Body of pancreas (tissue), 4 donors: Measurements from ENCODE around the gene C3orf33. TPM values are rescaled to one million over a fixed set of nuclear protein-coding genes. Genes with fewer than 3 reads are reported as not detected.
A peak's percentile ranks its signal among the peaks of the same experiment; 100 is the strongest.

Experiments
- ATAC-seq: fragments of 150-250 bp; one replicate; pipeline ENCODE4 v1.9.1; 2016
- DNase-seq, 4 donors: peaks; one replicate each; pipeline ENCODE4 v3.0.0-alpha.2; 2019
- H3K27ac ChIP-seq, 4 donors: fragments of 200-600 bp; sonication (generic); 1 replicate in 3 of 4; 2 replicates in 1 of 4; pipeline versions ENCODE4 v1.5.1 to v1.6.1; 2016 to 2019; ENCODE audit warnings: mild to moderate bottlenecking in 1 of 4, mixed read lengths in 1 of 4, moderate library complexity in 1 of 4
- H3K27me3 ChIP-seq, 2 donors: fragments of 200-600 bp; sonication (generic); one replicate each; pipeline ENCODE4 v1.6.0; 2016; ENCODE audit warnings: mild to moderate bottlenecking in 1 of 2
- H3K36me3 ChIP-seq, 2 donors: fragments of 200-600 bp; sonication (generic); replicated peaks in 1 of 2; 2 replicates each; pipeline ENCODE4 v1.5.1; 2016; ENCODE audit warnings: low read depth in 2 of 2; ENCODE audit not compliant: insufficient read depth in 1 of 2
- H3K4me1 ChIP-seq: fragments of 200-600 bp; sonication (generic); one replicate; pipeline ENCODE4 v1.6.0; 2016
- H3K4me3 ChIP-seq, 2 donors: fragments of 200-600 bp; sonication (generic); 1 replicate in 1 of 2; 2 replicates in 1 of 2; pipeline ENCODE4 v1.5.1; 2016 to 2019
- H3K9me3 ChIP-seq, 3 donors: fragments of 200-600 bp; sonication (generic); 1 replicate in 2 of 3; 2 replicates in 1 of 3; pipeline ENCODE4 v1.5.1; 2016
- CTCF ChIP-seq, 7 experiments: fragments of 450-650 bp in 4 of 7; fragments of 200-600 bp in 3 of 7; sonication (generic) in 3 of 7; IDR thresholded peaks; one replicate each; pipeline ENCODE4 v1.5.1; 2016 to 2019; ENCODE audit warnings: antibody characterized with exemption in 7 of 7
- POLR2A ChIP-seq, 3 donors: fragments of 450-650 bp; IDR thresholded peaks; one replicate each; pipeline ENCODE4 v1.6.1; 2016; ENCODE audit warnings: antibody characterized with exemption in 3 of 3, mild to moderate bottlenecking in 2 of 3
- WGBS, 2 donors: methylation state at CpG; one replicate each; pipeline ENCODE4 v1.1.5; 2017; 5-methylcytosine and 5-hydroxymethylcytosine counted together
- intact Hi-C: fragments of 100-400 bp; cut with DNase I; formaldehyde crosslinking; loops from one replicate; pipeline ENCODE4 v1.15.1; 2023
- total RNA-seq, 2 donors: library from RNA; depleted of rRNA; stranded (reverse); fragments of >200 nt; gene quantifications; one replicate each; pipeline ENCODE4 v1.1.0, GENCODE V29; 2016

C3orf33 gene
- total RNA-seq, 2 donors from 2014 or later, result 4.9 to 14.8 TPM

GRCh38 chr3:155741603-155742002 lies 64.5 kb downstream of the C3orf33 start:
- TF ChIP-seq POLR2A (IDR thresholded peaks at IDR 0.05) (no peak), CTCF (IDR thresholded peaks at IDR 0.05) (no peak)
- no peak overlapping the region for H3K4me3 ChIP-seq
- peaks cover 42% of the 10 kb centered on the region for H3K4me1 ChIP-seq
- intact Hi-C loops, result no loop called here
- H3K36me3 ChIP-seq, result no peaks in the 10 kb centered on the region
- DNase-seq (no peak), ATAC-seq (no peak)
- no peaks in the 10 kb centered on the region for H3K27me3 ChIP-seq
- peaks cover 0 to 5% (median 0%) of the 10 kb centered on the region in 3 donors for H3K9me3 ChIP-seq
- H3K27ac ChIP-seq, result no peak overlapping the region

- H3K9me3 ChIP-seq, result peaks cover 0 to 5% (median 0%) of the 10 kb centered on the region in 3 donors
- DNase-seq (no peak), ATAC-seq (no peak)
- TF ChIP-seq POLR2A (IDR thresholded peaks at IDR 0.05) (no peak), CTCF (IDR thresholded peaks at IDR 0.05) (no peak)
- intact Hi-C loops, result no loop called here
- H3K27me3 ChIP-seq, result no peaks in the 10 kb centered on the region
- no peaks in the 10 kb centered on the region for H3K36me3 ChIP-seq
- H3K4me1 ChIP-seq, result peaks cover 44% of the 10 kb centered on the region
- H3K4me3 ChIP-seq, result no peak overlapping the region
- WGBS, 2 donors, result 67 to 83% methylated on average over 3 of the region's 3 CpGs
- no peak overlapping the region for H3K27ac ChIP-seq
Observed at GRCh38 chr3:155741101-155741500, 65.0 kb downstream of the C3orf33 start.

- intact Hi-C loops, result no loop called here
- Histone ChIP-seq H3K27me3 (no peaks in the 10 kb centered on the region), H3K27ac (peak overlapping the region in 3 of 4 donors; percentile 86 to 94 (median 86)), H3K4me1 (peaks cover 44% of the 10 kb centered on the region), H3K36me3 (no peaks in the 10 kb centered on the region), H3K4me3 (no peak overlapping the region), H3K9me3 (peaks cover 0 to 5% (median 0%) of the 10 kb centered on the region in 3 donors)
- 32 to 37% methylated on average over 5 of the region's 5 CpGs for WGBS, 2 donors
- TF ChIP-seq CTCF (IDR thresholded peaks at IDR 0.05) (no peak), POLR2A (IDR thresholded peaks at IDR 0.05) (no peak)
- no peak for DNase-seq
- no peak for ATAC-seq
Observed at GRCh38 chr3:155739154-155739553, 66.9 kb downstream of the C3orf33 start.

GRCh38 chr3:155738580-155739076 lies 67.5 kb downstream of the C3orf33 start:
- H3K9me3 ChIP-seq, result peaks cover 0 to 5% (median 0%) of the 10 kb centered on the region in 3 donors
- no peak overlapping the region for H3K4me3 ChIP-seq
- TF ChIP-seq POLR2A (IDR thresholded peaks at IDR 0.05), result no peak
- no peak for TF ChIP-seq CTCF (IDR thresholded peaks at IDR 0.05)
- peaks cover 43% of the 10 kb centered on the region for H3K4me1 ChIP-seq
- intact Hi-C loops, result no loop called here
- no peak for DNase-seq
- H3K27me3 ChIP-seq, result no peaks in the 10 kb centered on the region
- no peak for ATAC-seq
- peak overlapping the region; percentile 77 to 94 (median 86) for H3K27ac ChIP-seq
- WGBS, 2 donors, result 54 to 57% methylated on average over 13 of the region's 13 CpGs
- no peaks in the 10 kb centered on the region for H3K36me3 ChIP-seq

GRCh38 chr3:155737844-155738460 lies 68.1 kb downstream of the C3orf33 start:
- Histone ChIP-seq H3K27me3 (no peaks in the 10 kb centered on the region), H3K4me1 (peaks cover 36% of the 10 kb centered on the region), H3K36me3 (no peaks in the 10 kb centered on the region), H3K9me3 (peaks cover 0 to 5% (median 0%) of the 10 kb centered on the region in 3 donors), H3K4me3 (no peak overlapping the region), H3K27ac (peak overlapping the region; percentile 77 to 94 (median 86))
- ATAC-seq (peak; percentile 99), DNase-seq (peak; percentile 79 to 92 (median 84))
- TF ChIP-seq CTCF (IDR thresholded peaks at IDR 0.05) (peak in 2 of 7 experiments; percentile 2 to 8), POLR2A (IDR thresholded peaks at IDR 0.05) (peak; percentile 66 to 89 (median 88))
- intact Hi-C loops, result no loop called here
- 9 to 19% methylated on average over 8 of the region's 8 CpGs for WGBS, 2 donors
